MM.1S (cell line): Measurements from ENCODE around the gene TRAF3IP1.

Experiments used
- DNase-seq: peaks from one replicate; pipeline ENCODE4 v3.0.0-alpha.2; 2015
- H2AFZ ChIP-seq: fragments of 300-600 bp; sonication (generic); 2 replicates; pipeline ENCODE4 v1.6.0; 2016; ENCODE audit warnings: antibody characterized with exemption, low read length
- H3F3A ChIP-seq: fragments of 300-600 bp; sonication (generic); 2 replicates; pipeline ENCODE4 v1.6.1; 2016; ENCODE audit warnings: mild to moderate bottlenecking, antibody characterized with exemption, low read length, moderate library complexity, mixed read lengths; ENCODE audit not compliant: insufficient read depth
- H3K27ac ChIP-seq: fragments of 300-600 bp; sonication (generic); 2 replicates; pipeline ENCODE4 v1.5.1; 2016; ENCODE audit warnings: mild to moderate bottlenecking, low read length
- H3K27me3 ChIP-seq: fragments of 300-600 bp; sonication (generic); replicated peaks from 2 replicates; pipeline ENCODE4 v1.6.0; 2016; ENCODE audit warnings: low read length; ENCODE audit not compliant: insufficient read depth
- H3K36me3 ChIP-seq: fragments of 300-600 bp; sonication (generic); replicated peaks from 2 replicates; pipeline ENCODE4 v1.6.1; 2016; ENCODE audit warnings: mild to moderate bottlenecking, low read length, mixed read lengths; ENCODE audit not compliant: insufficient read depth
- H3K4me1 ChIP-seq: fragments of 300-600 bp; sonication (generic); 2 replicates; pipeline ENCODE4 v1.6.1; 2016; ENCODE audit warnings: low read length, mixed read lengths
- H3K4me2 ChIP-seq: fragments of 300-600 bp; sonication (generic); 2 replicates; pipeline ENCODE4 v1.6.0; 2016; ENCODE audit warnings: low read depth, low read length
- H3K4me3 ChIP-seq: fragments of 300-600 bp; sonication (generic); 2 replicates; pipeline ENCODE4 v1.5.1; 2016; ENCODE audit warnings: low read length, mixed read lengths
- H3K79me2 ChIP-seq: fragments of 300-600 bp; sonication (generic); 2 replicates; pipeline ENCODE4 v1.6.1; 2016; ENCODE audit warnings: mixed run types, low read length, mixed read lengths
- H3K9ac ChIP-seq: fragments of 300-600 bp; sonication (generic); 2 replicates; pipeline ENCODE4 v1.6.1; 2016; ENCODE audit warnings: low read length, mixed read lengths
- H3K9me2 ChIP-seq: fragments of 300-600 bp; sonication (generic); replicated peaks from 2 replicates; pipeline ENCODE4 v1.6.1; 2016; ENCODE audit warnings: mild to moderate bottlenecking, low read length, mixed read lengths; ENCODE audit not compliant: insufficient read depth
- H3K9me3 ChIP-seq: fragments of 300-600 bp; sonication (generic); replicated peaks from 2 replicates; pipeline ENCODE4 v1.6.1; 2016; ENCODE audit warnings: mild to moderate bottlenecking, low read length, mixed read lengths; ENCODE audit not compliant: insufficient read depth
- H4K20me1 ChIP-seq: fragments of 300-600 bp; sonication (generic); 2 replicates; pipeline ENCODE4 v1.6.1; 2016; ENCODE audit warnings: mild to moderate bottlenecking, low read length, moderate library complexity, mixed read lengths; ENCODE audit not compliant: insufficient read depth
- EZH2 ChIP-seq: fragments of 300-600 bp; sonication (generic); optimal IDR thresholded peaks from 2 replicates; pipeline ENCODE3; 2017; ENCODE audit warnings: low read depth, mild to moderate bottlenecking, antibody characterized with exemption, low read length, mixed read lengths
- EZH2phosphoT487 ChIP-seq: fragments of 300-600 bp; sonication (generic); IDR thresholded peaks from 2 replicates; pipeline ENCODE4 v1.6.1; 2018; ENCODE audit warnings: antibody characterized with exemption, low read length
- TF ChIP-seq, protein P1 (sequence below): fragments of 300-600 bp; sonication (generic); IDR thresholded peaks from 2 replicates; pipeline ENCODE4 v1.5.1; 2016; ENCODE audit warnings: antibody characterized with exemption, low read length, mixed read lengths

Gene TRAF3IP1

GRCh38 chr2:238345297-238345968 is 25.1 kb downstream of the TRAF3IP1 start:
- Histone ChIP-seq H3K4me3 (no peak overlapping the region), H3K79me2 (no peaks in the 10 kb centered on the region), H3K9ac (no peak overlapping the region), H3K9me2 (no peaks in the 10 kb centered on the region), H3K9me3 (no peaks in the 10 kb centered on the region), H4K20me1 (no peaks in the 10 kb centered on the region), H3K27me3 (no peaks in the 10 kb centered on the region), H2AFZ (no peak overlapping the region), H3K36me3 (no peaks in the 10 kb centered on the region), H3K4me1 (no peaks in the 10 kb centered on the region), H3K27ac (no peak overlapping the region), H3K4me2 (no peak overlapping the region), H3F3A (no peaks in the 10 kb centered on the region)
- DNase-seq: no peak
- TF ChIP-seq, protein P1, sequence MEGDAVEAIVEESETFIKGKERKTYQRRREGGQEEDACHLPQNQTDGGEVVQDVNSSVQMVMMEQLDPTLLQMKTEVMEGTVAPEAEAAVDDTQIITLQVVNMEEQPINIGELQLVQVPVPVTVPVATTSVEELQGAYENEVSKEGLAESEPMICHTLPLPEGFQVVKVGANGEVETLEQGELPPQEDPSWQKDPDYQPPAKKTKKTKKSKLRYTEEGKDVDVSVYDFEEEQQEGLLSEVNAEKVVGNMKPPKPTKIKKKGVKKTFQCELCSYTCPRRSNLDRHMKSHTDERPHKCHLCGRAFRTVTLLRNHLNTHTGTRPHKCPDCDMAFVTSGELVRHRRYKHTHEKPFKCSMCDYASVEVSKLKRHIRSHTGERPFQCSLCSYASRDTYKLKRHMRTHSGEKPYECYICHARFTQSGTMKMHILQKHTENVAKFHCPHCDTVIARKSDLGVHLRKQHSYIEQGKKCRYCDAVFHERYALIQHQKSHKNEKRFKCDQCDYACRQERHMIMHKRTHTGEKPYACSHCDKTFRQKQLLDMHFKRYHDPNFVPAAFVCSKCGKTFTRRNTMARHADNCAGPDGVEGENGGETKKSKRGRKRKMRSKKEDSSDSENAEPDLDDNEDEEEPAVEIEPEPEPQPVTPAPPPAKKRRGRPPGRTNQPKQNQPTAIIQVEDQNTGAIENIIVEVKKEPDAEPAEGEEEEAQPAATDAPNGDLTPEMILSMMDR: no peak
- no peak for TF ChIP-seq EZH2phosphoT487
- TF ChIP-seq EZH2: no peak

- H3K4me2 ChIP-seq: no peak overlapping the region
- H3K4me1 ChIP-seq: no peaks in the 10 kb centered on the region
- no peak for DNase-seq
- H3F3A ChIP-seq: no peaks in the 10 kb centered on the region
- no peak overlapping the region for H2AFZ ChIP-seq
- no peak overlapping the region for H3K27ac ChIP-seq
- H4K20me1 ChIP-seq: no peaks in the 10 kb centered on the region
- no peaks in the 10 kb centered on the region for H3K9me3 ChIP-seq
- no peak overlapping the region for H3K4me3 ChIP-seq
- no peaks in the 10 kb centered on the region for H3K36me3 ChIP-seq
- H3K9me2 ChIP-seq: no peaks in the 10 kb centered on the region
- TF ChIP-seq EZH2 (no peak), EZH2phosphoT487 (no peak)
- TF ChIP-seq, protein P1: no peak
- H3K79me2 ChIP-seq: no peaks in the 10 kb centered on the region
- H3K27me3 ChIP-seq: no peaks in the 10 kb centered on the region
- H3K9ac ChIP-seq: no peak overlapping the region
Measured at GRCh38 chr2:238346544-238346943, 26.2 kb downstream of the TRAF3IP1 start.

DNA sequence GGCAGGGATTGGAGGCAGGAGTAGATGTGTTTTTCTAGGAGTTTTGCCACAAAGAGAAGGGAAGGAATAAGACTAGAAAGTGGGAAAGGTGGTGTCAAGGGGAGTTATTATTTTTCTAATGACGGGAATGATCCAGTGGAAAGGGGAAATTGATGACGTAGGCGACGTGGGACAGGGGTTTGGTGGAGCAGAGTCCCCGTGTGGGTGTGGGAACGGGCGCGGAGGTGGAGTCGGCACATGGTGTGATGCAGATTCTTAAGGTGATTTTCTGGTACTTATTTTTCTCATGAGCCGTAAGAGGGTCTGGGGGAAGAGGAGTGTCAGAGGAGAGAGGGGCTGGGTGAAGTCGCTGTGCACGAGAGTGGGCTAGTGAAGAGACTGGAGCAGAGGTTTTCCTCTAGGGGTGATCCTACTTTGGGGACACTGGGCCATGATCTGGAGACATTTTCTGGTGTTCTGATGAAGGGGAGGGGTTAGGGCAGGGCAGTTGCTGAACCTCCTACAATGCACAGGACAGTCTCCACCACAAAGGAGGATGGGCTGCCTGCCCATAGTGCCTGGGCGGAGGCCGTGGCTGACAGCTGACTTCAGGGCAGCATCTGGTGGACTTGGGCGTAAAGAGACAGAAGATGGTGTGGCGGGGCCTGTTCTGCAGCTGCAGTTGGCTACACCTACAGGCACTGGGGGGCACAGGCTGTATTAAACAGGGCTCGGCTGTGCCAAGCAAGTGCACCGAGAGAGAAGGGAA is 30.0 kb downstream of the TRAF3IP1 start:
- Histone ChIP-seq H3K27me3 (no peaks in the 10 kb centered on the region), H3K36me3 (no peaks in the 10 kb centered on the region), H2AFZ (no peak overlapping the region), H3K27ac (no peak overlapping the region), H3K4me3 (no peak overlapping the region), H3K9me3 (no peaks in the 10 kb centered on the region), H3K9me2 (no peaks in the 10 kb centered on the region), H4K20me1 (no peaks in the 10 kb centered on the region), H3K4me1 (no peaks in the 10 kb centered on the region), H3F3A (no peaks in the 10 kb centered on the region), H3K9ac (no peak overlapping the region), H3K79me2 (no peaks in the 10 kb centered on the region), H3K4me2 (no peak overlapping the region)
- TF ChIP-seq EZH2phosphoT487 (no peak), EZH2 (no peak)
- TF ChIP-seq, protein P1: no peak
- DNase-seq: no peak
